ENCODE measurements around the gene GALNT9.
A peak's percentile ranks its signal among the peaks of the same experiment; 100 is the strongest.
"Not testable (repeated sequence)": the region's sequence is repeated elsewhere in the genome, so short reads cannot be mapped to it uniquely, and the experiment has no call there.

The GALNT9 gene

DNA sequence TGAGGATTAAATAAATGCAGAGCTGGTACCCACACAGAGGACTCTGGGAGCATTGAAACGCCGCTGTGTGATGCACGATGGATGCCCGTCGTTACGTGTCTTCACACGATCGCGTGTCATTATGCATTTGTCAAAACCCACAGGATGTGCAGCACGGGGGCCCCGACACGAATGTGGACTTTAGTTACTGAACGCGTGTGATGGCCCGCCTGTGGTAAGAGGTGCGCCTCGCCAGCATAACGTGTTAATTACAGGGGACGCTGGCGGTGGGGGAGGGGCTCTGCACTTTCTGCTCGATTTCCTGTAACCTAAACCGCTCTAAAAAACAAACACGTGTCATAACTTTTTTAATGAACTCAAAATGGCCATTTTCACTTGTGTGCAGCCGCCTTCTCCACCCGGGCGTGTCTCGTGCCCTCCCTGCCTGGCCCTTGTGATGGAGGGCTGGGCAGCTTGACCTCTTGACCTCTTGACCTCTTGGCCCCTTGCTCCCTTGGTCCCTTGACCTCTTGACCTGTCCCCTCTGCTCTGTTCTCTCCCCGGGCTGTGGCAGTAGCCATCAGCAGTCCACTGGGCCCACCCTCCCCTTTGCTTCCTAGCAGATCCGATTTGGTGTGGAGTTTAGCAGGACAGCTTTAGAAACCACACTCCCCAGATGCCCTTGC lies 33.7 kb upstream of the GALNT9 start:
- no peak overlapping the region for H3K27ac Mint-ChIP-seq
- peaks cover 12% of the 10 kb centered on the region for H3K4me1 Mint-ChIP-seq
- H3K9me3 Mint-ChIP-seq = peaks cover 7% of the 10 kb centered on the region
- no peak overlapping the region for H3K4me3 Mint-ChIP-seq
- no peak for ATAC-seq
- H3K36me3 Mint-ChIP-seq = peaks cover 6% of the 10 kb centered on the region
- H3K27me3 Mint-ChIP-seq = no peaks in the 10 kb centered on the region

DNA sequence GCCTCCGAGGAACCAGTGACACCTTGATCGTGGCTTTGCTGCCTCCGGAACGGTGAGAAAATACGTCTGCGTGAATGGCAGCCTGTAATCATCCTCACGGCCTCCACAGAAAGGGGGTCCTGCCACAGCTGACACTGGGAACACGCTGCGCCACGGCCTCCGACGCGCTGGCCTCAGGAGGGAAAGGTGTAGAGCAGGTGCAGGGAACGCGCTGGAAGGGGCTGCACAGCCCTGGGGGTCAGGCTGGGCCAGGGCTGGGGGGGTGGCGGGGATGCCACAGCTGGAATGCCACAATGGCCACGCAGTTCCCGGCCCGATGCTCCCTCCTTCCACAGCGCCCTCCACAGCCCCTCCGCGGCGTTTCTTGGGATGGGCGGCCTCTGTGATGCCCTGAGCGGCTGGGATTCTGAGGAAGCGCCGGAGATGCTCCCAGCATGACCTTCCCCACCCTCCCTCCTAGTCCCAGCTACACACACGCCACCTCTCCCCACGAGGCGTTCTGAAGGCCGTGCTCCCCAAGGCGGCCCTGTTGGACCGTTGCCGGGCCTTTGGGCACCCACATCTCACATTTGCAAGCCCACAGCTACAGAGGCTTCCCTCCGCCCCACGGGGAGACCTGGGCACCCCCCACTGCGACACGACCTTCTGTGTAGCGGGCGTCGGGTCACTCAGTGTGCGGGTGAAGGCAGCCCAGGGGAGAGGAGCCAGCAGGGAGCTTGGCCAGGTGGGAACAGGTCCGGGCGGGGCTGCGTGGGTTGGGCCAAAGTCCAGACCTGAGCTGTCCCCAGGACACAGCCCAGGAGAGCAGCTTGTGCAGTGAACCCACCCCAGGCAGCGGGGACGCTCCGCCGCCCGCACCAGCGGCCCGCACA lies 31.8 kb upstream of the GALNT9 start:
- no peak overlapping the region for H3K4me3 Mint-ChIP-seq
- no peaks in the 10 kb centered on the region for H3K27me3 Mint-ChIP-seq
- no peak for ATAC-seq

DNA sequence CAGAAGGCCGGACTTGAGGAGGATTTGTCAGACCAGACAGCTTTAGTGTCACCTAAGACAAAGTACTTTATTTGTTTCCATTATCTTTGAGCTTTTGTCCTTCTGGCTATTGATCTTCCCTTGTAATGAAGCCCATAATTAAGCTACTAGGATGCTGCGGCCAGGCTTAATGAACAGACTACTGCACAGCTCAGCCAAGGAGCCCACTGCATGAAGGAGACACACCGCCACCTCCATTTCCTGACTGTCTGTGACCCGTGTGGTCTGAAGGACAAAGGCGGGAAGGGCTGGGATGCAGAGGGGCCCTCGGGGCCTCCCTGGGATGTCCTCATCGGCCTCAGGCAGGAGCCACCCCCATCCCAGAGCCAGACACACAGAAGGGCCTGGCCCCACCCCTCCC lies 31.0 kb upstream of the GALNT9 start:
- H3K4me1 Mint-ChIP-seq = peaks cover 12% of the 10 kb centered on the region
- ATAC-seq = no peak
- peaks cover 7% of the 10 kb centered on the region for H3K9me3 Mint-ChIP-seq
- H3K27ac Mint-ChIP-seq = peak overlapping the region; percentile 95
- no peak overlapping the region for H3K4me3 Mint-ChIP-seq
- no peaks in the 10 kb centered on the region for H3K27me3 Mint-ChIP-seq
- H3K36me3 Mint-ChIP-seq = peaks cover 6% of the 10 kb centered on the region

More for the DNA sequence above, 31.8 kb upstream of the GALNT9 start:
- Mint-ChIP-seq H3K4me1 (peaks cover 12% of the 10 kb centered on the region), H3K27ac (no peak overlapping the region), H3K9me3 (peaks cover 7% of the 10 kb centered on the region), H3K36me3 (peaks cover 6% of the 10 kb centered on the region)

DNA sequence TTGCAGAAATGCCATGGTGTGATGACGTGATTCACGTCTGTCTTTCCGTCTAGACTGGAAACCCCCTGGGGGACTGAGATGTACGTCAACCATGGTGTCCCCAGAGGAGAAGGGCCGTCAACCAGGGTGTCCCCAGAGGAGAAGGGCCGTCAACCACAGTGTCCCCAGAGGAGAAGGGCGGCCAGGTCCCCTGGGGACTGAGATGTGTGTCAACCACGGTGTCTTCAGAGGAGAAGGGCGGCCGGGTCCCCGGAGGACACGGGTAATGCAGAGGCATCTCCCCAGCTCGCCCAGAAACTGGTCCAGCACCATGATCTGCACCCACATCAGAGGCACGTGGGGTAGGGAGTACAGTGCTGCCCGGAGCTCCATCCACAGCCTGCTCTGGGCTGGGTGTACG lies 30.6 kb upstream of the GALNT9 start:
- peak overlapping the region; percentile 95 for H3K27ac Mint-ChIP-seq
- peaks cover 6% of the 10 kb centered on the region for H3K36me3 Mint-ChIP-seq

DNA sequence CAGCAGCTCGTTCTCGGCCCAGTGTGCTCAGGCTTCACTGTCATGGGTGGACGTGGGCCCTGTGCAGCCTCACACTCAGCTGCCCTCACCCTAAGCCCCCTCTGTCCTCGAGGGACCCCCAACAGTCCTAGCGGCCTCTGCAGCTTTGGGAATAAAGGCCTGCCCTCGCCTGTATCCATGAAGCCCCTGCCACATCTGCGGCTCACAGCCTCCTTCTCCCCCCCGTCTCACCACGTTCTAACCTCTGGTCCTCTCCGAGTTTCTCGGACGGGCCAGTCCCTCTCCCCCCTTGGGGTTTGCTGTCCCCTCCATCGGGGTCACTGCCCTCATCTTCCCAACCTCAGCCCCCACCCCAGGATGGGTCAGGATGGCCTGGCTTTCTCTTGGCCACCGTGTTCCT lies 30.2 kb upstream of the GALNT9 start:
- H3K4me1 Mint-ChIP-seq = peaks cover 12% of the 10 kb centered on the region
- H3K27ac Mint-ChIP-seq = peak overlapping the region; percentile 95
- H3K36me3 Mint-ChIP-seq = peaks cover 6% of the 10 kb centered on the region
- H3K27me3 Mint-ChIP-seq = no peaks in the 10 kb centered on the region
- ATAC-seq = no peak
- peak overlapping the region; percentile 54 for H3K4me3 Mint-ChIP-seq
- H3K9me3 Mint-ChIP-seq = peaks cover 7% of the 10 kb centered on the region

More for the DNA sequence above, 30.6 kb upstream of the GALNT9 start:
- H3K9me3 Mint-ChIP-seq = peaks cover 7% of the 10 kb centered on the region
- no peaks in the 10 kb centered on the region for H3K27me3 Mint-ChIP-seq
- H3K4me1 Mint-ChIP-seq = peaks cover 12% of the 10 kb centered on the region
- peak overlapping the region; percentile 54 for H3K4me3 Mint-ChIP-seq
- peak; percentile 87 for ATAC-seq

DNA sequence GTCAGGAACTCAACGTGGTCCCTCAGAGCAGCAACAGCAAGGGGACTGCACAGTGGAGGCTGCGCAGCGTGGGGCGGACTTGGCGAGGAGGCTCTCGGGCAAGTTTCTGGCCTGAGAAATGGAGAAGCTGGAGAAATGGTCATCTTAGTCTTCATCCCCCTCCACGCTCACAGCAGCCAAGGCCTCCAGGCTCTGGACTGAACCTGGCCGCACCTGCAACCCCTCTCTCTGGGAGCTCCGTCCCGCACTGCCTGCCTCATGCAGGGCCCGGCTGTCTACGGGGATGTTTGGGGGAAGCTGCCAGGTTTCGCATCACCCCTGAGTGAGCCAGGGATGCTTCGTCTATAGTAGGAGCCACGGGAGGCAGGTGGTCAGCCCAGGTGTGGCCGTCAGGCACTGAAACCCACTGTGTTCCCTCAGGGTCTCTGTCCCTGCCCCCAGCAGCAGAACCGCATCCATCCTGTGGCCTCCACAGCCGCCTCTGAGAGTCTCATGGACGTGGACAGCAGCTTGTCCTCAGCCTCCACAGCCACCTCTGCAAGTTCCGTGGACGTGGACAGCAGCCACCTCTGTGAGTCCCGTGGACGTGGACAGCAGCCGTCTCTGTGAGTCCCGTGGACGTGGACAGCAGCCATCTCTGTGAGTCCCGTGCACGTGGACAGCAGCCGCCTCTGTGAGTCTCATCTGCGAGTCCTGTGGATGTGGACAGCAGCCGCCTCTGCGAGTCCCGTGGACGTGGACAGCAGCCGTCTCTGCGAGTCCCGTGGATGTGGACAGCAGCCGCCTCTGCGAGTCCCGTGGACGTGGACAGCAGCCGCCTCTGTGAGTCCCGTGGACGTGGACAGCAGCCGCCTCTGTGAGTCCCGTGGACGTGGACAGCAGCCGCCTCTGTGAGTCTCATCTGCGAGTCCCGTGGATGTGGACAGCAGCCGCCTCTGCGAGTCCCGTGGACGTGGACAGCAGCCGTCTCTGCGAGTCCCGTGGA lies 29.1 kb upstream of the GALNT9 start:
- H3K4me3 Mint-ChIP-seq, H3K9me3 Mint-ChIP-seq, ATAC-seq, H3K27me3 Mint-ChIP-seq, H3K27ac Mint-ChIP-seq, H3K36me3 Mint-ChIP-seq: not testable (repeated sequence)
- peaks cover 12% of the 10 kb centered on the region for H3K4me1 Mint-ChIP-seq

DNA sequence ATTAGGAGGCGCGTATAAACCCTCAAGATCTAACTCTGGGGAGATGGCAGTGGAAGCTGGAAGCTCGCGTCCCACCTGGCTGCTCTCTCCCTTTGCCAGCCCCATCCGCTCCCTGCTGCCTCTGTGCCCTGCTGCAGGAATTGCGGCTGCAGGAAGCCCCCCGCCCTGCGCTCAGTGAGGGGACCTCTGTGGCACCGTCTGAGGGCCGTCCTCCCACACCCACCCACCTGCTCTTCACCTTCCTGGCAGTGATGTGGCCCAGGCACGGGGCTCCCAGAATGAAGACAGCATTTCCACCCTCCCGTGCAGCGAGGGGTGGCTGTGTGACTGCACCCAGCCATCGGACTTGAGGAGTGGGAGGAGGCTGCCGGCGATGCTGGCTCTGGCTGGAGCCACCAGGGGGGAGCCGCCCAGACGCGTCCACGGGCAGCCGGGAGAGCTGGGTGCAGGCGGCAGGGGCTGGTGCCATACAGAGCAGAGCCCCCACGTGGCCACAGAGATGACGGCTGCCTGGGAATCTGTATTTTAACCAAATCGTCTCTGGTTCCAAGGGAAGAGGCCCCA lies 28.3 kb upstream of the GALNT9 start:
- Mint-ChIP-seq H3K9me3 (peaks cover 3% of the 10 kb centered on the region), H3K36me3 (peaks cover 6% of the 10 kb centered on the region), H3K27me3 (no peaks in the 10 kb centered on the region), H3K4me3 (no peak overlapping the region), H3K4me1 (peaks cover 12% of the 10 kb centered on the region), H3K27ac (no peak overlapping the region)
- ATAC-seq = no peak

DNA sequence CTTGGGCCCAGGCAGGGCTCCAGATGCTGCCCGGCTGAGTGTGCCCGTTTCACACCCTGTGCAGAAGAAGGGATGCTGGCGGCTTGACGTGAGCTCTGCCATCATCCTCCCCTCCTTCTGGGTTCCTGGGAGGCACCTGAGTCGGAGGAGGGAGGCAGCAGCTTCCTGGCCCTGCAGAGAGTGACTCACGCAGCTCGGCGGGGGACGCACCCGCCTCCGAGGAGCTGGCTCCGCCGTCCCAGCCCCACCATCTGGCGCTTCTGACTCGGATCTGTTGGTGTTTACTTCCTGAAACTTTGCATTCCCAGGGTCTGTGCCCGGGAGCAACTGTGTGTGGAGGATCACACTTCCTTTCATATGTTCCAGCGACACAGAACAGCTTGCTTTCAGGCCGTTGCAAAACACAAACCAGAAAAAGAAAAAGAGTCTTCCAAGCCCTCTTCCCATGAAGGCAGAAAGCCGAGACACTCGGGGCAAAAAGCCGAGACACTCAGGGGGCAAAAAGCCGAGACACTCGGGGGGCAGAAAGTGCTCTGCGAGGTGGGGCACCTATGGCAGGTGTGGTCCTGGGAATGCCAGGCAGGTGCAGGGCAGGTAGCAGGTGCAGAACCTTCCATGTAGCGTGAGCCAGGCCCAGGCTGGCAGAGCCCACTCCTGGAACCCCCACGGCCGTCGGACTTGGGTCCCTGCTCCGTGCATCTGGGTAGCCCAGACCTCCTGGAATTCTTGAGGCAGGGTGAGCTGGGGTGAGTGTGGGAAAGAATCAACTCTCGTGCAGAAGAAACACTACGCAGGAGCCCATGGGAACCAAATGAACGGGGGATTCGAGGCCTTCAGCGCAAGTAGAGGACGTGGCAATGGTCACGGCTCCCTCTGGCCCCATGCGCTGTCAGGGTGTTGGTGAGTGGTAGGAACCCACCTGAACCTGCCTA lies 27.6 kb upstream of the GALNT9 start:
- peaks cover 6% of the 10 kb centered on the region for H3K36me3 Mint-ChIP-seq
- peaks cover 3% of the 10 kb centered on the region for H3K9me3 Mint-ChIP-seq
- no peak overlapping the region for H3K4me3 Mint-ChIP-seq
- H3K4me1 Mint-ChIP-seq = peaks cover 12% of the 10 kb centered on the region
- ATAC-seq = no peak
- H3K27me3 Mint-ChIP-seq = no peaks in the 10 kb centered on the region
- no peak overlapping the region for H3K27ac Mint-ChIP-seq

DNA sequence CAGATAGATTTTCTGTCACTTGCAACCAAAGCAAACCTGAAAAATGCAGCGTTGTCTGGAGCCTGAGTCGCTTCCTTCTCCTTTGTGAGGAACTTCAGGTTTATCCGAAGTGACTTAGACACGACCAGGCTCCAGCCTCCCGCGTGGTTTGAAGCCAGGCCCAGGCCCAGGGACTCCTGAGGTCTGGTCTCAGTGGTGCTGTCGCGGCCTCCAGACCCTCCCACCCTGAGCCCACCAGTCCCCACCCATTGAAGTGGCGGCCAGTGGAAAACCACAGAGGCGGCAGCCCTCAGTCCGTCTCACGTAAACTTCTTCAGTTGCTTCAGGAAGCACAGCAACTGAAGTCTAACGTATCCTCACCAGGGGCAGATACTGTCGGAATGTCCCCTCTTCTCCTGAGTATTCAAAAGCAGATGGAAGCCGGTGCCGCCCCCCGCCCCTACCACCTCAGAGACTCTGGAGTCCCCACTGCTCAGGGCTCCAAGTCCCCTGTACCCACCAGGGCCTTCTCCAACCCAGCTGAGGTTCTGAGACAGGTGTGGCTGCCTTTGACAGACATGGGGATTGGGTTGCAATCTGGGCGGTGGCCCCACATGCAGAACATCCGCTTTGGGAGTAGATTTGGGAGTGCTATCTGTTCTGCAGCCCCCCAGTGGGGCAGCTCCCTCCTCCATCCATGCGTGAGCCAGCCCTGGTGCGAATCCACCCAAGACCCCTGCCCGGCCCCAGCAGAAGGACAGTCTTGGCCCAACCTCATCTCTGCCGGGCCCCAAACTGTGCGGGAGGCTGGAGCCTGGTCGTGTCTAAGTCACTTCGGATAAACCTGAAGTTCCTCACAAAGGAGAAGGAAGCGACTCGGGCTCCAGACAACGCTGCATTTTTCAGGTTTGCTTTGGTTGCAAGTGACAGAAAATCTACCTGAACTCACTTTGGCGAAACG lies 26.6 kb upstream of the GALNT9 start:
- H3K9me3 Mint-ChIP-seq = peaks cover 3% of the 10 kb centered on the region
- peaks cover 12% of the 10 kb centered on the region for H3K4me1 Mint-ChIP-seq
- no peaks in the 10 kb centered on the region for H3K27me3 Mint-ChIP-seq
- H3K36me3 Mint-ChIP-seq = peaks cover 6% of the 10 kb centered on the region
- ATAC-seq = no peak
- H3K27ac Mint-ChIP-seq = no peak overlapping the region
- no peak overlapping the region for H3K4me3 Mint-ChIP-seq

DNA sequence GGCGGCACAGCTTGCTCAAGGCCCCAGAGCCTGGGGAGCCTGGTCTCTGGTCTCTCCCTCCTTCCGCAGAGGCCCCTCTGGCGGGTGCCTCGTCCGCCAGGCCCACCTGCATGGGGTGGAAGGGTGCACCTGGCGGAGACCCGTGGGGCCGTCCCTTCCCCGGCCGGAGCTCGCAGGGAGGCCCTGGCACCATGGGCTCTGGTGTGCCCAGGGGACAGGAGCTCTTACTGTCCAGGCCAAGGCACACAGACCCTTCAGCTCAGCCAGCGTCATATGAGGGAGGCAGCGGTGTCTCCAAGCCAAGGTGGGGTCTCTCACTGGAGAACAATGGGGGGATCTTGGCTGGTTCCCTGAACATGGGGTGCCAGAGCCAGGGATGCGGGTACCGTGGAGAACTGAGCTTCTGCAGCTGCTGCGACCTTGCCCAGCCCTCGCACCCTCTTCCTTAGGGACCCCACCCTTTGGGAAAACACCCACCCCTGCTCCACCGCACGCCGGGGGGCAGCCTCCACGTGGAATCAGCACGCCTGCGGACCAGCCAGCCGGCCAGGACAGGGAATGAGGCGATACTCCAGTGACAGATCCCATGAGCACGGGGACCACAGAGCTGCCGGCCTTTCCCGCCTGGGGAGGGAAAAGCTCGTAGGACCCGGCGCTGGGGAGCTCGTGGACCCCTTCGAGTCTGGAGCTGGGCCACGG lies 25.7 kb upstream of the GALNT9 start:
- Mint-ChIP-seq H3K4me1 (peaks cover 8% of the 10 kb centered on the region), H3K27ac (no peak overlapping the region), H3K4me3 (no peak overlapping the region), H3K9me3 (peaks cover 3% of the 10 kb centered on the region), H3K36me3 (peaks cover 6% of the 10 kb centered on the region), H3K27me3 (no peaks in the 10 kb centered on the region)
- ATAC-seq = no peak

DNA sequence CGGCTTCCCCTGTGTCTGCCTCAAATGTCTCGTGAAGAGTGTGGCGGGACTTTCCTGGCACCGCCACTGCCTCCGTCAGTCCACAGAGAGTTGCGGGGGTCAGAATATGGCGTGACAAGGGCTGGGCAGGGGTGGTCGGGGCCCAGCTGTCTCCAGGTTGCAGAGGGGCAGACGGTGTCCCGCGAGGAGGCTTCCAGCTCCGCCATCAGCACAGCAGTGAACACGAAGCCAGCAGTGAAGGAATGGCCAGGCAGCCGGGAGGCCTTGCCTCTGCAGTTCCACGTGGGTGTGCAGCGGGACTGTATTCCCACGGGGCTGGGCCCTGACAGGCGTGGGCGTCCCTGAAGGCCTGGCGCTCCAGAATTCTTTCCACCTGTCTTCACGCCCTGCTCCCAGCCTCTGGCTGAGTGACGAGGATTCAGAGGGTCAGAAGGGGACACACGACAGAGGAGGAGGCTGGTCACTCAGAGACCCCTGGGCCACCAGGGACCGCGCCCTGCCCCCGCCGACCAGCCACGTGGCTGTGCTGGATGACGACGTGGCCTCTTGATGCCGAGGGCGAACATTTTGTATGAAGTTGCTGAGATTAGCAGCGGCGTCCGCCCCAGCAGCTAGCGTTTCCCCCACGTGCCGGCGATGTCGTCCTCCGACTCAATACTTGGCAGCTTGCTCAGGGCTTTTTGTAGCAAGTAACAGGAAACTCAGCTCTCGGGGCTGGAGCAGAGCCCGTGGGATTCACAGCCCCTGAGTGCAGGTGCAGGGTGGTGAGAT lies 25.0 kb upstream of the GALNT9 start:
- H3K4me1 Mint-ChIP-seq = peaks cover under 1% of the 10 kb centered on the region
- no peaks in the 10 kb centered on the region for H3K27me3 Mint-ChIP-seq
- H3K36me3 Mint-ChIP-seq = no peaks in the 10 kb centered on the region
- no peak overlapping the region for H3K4me3 Mint-ChIP-seq
- no peak overlapping the region for H3K27ac Mint-ChIP-seq
- no peaks in the 10 kb centered on the region for H3K9me3 Mint-ChIP-seq
- no peak for ATAC-seq

DNA sequence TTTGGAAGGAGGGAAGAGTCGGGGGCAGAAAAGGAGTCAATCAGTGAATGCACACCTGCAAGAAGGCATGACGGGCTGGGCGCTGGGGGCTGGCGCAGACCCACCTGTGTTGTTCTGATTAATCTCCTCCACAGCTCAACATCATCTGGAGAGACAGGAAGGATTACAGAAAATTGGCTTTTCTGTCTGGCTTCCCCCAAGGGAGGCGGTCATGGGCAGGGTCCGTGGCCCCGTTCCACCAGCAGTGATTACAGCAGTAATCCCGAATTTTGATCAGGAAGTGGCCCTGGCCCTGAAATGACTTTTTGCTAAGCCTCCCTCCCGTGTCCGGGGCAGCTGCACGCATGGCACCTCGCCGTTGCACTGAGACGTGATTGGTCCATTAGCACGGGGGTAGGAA lies 24.4 kb upstream of the GALNT9 start:
- no peak for ATAC-seq
- Mint-ChIP-seq H3K36me3 (no peaks in the 10 kb centered on the region), H3K27ac (no peak overlapping the region), H3K4me3 (no peak overlapping the region), H3K27me3 (peaks cover under 1% of the 10 kb centered on the region), H3K4me1 (no peaks in the 10 kb centered on the region), H3K9me3 (no peaks in the 10 kb centered on the region)

Data from stimulated activated memory B cell treated with anti-CD40 and anti-IgM and Interleukin-4, amounts not matched to agents 10 μg/mL and 1 μg/mL and 100 μg/mL, for 72 hours (primary cell).